Keratinocyte (primary cell): ENCODE results near the gene HSF5. TPM values are rescaled to one million over a fixed set of nuclear protein-coding genes. Genes with fewer than 3 reads are reported as not detected.

Source experiments
- DNase-seq: peaks from one replicate; pipeline ENCODE4 v3.0.0-alpha.2; 2011; ENCODE audit warnings: low read depth, missing footprints, low spot score
- FAIRE-seq: peaks from 2 replicates; lab custom pipeline; 2011; peaks lifted over from hg19 to GRCh38; lab: Jason Lieb, UNC
- H2AFZ ChIP-seq: 2 replicates; pipeline ENCODE4 v1.6.0; 2012; ENCODE audit warnings: low read length, control low read depth, inconsistent platforms; ENCODE audit not compliant: control insufficient read depth
- H3K27ac ChIP-seq: 2 replicates; pipeline ENCODE4 v1.5.1; 2011; ENCODE audit warnings: low read length; ENCODE audit not compliant: control insufficient read depth, insufficient read depth
- H3K27me3 ChIP-seq: 3 replicates; pipeline ENCODE4 v1.6.0; 2011; ENCODE audit warnings: low read length; ENCODE audit not compliant: control insufficient read depth, insufficient read depth; ENCODE audit errors: extremely low read depth
- H3K36me3 ChIP-seq, 2 experiments: 2 replicates in 1 of 2; 3 replicates in 1 of 2; pipeline ENCODE4 v1.5.1; 2011; ENCODE audit warnings: low read length in 2 of 2, mild to moderate bottlenecking in 1 of 2; ENCODE audit not compliant: control insufficient read depth in 2 of 2, insufficient read depth in 2 of 2; ENCODE audit errors: extremely low read depth in 1 of 2
- H3K4me1 ChIP-seq: 3 replicates; pipeline ENCODE4 v1.5.1; 2011; ENCODE audit warnings: low read length; ENCODE audit not compliant: control insufficient read depth, insufficient read depth; ENCODE audit errors: extremely low read depth
- H3K4me2 ChIP-seq: 3 replicates; pipeline ENCODE4 v1.6.0; 2011; ENCODE audit warnings: low read depth, low read length; ENCODE audit not compliant: control insufficient read depth, insufficient read depth; ENCODE audit errors: extremely low read depth
- H3K4me3 ChIP-seq, 3 experiments: fragments of 200-600 bp in 1 of 3; sonication (generic) in 1 of 3; 2 replicates in 2 of 3; 3 replicates in 1 of 3; pipeline ENCODE4 v1.5.1; 2011 to 2016; ENCODE audit warnings: low read length in 3 of 3, mild to moderate bottlenecking in 3 of 3, control low read depth in 2 of 3, inconsistent platforms in 1 of 3, low read depth in 1 of 3, mixed read lengths in 1 of 3, mixed run types in 1 of 3, moderate library complexity in 1 of 3; ENCODE audit not compliant: control insufficient read depth in 2 of 3, insufficient read depth in 2 of 3; ENCODE audit errors: extremely low read depth in 1 of 3
- H3K79me2 ChIP-seq: 2 replicates; pipeline ENCODE4 v1.6.0; 2012; ENCODE audit warnings: low read length; ENCODE audit not compliant: control insufficient read depth, insufficient read depth
- H3K9ac ChIP-seq: 3 replicates; pipeline ENCODE4 v1.6.0; 2011; ENCODE audit warnings: low read length; ENCODE audit not compliant: control insufficient read depth, insufficient read depth; ENCODE audit errors: extremely low read depth
- H3K9me1 ChIP-seq: 3 replicates; pipeline ENCODE4 v1.6.0; 2011; ENCODE audit warnings: low read length; ENCODE audit not compliant: control insufficient read depth, insufficient read depth; ENCODE audit errors: extremely low read depth
- H3K9me3 ChIP-seq: 2 replicates; pipeline ENCODE4 v1.5.1; 2012; ENCODE audit warnings: low read depth, low read length; ENCODE audit not compliant: control insufficient read depth
- H4K20me1 ChIP-seq: 3 replicates; pipeline ENCODE4 v1.6.0; 2011; ENCODE audit warnings: low read length; ENCODE audit not compliant: control insufficient read depth, insufficient read depth; ENCODE audit errors: extremely low read depth
- EZH2 ChIP-seq: IDR thresholded peaks from one replicate; pipeline ENCODE4 v1.6.1; 2012; ENCODE audit warnings: inconsistent platforms, mild to moderate bottlenecking, low read length, moderate library complexity
- dilution Hi-C: fragments of 300-500 bp; cut with MboI; formaldehyde crosslinking; loops from one replicate; pipeline ENCODE4 v1.7.0; 2020; ENCODE audit warnings: low sequenced_read_pairs; ENCODE audit not compliant: extremely low pct_ligation_motif_present
- polyA plus RNA-seq, 5 experiments: library from polyadenylated mRNA; depleted of rRNA in 3 of 5; stranded (reverse) in 3 of 5; stranded (forward) in 1 of 5; unstranded in 1 of 5; fragments of >200 nt; gene quantifications; 1 replicate in 1 of 5; 2 replicates in 3 of 5; 3 replicates in 1 of 5; pipeline versions ENCODE4 v1.2.1 to v1.2.3, GENCODE V29; 2011 to 2012; ENCODE audit warnings: missing spikeins in 2 of 5, low read depth in 1 of 5, low replicate concordance in 1 of 5
- TF ChIP-seq, protein P1 (sequence below), 3 experiments: IDR thresholded peaks in 1 of 3; conservative IDR thresholded peaks in 1 of 3; optimal IDR thresholded peaks in 1 of 3; 2 replicates in 2 of 3; 3 replicates in 1 of 3; pipeline versions ENCODE3 to v1.5.1; 2011; ENCODE audit warnings: low read length in 3 of 3, mild to moderate bottlenecking in 3 of 3, moderate library complexity in 2 of 3, control low read depth in 1 of 3, inconsistent platforms in 1 of 3; ENCODE audit not compliant: insufficient read depth in 2 of 3; ENCODE audit errors: extremely low read depth in 1 of 3

The HSF5 gene
- polyA plus RNA-seq, 1 donor (not counting 4 experiments of a cell fraction or from before 2014, with no cell fraction given): 0.01 TPM

DNA sequence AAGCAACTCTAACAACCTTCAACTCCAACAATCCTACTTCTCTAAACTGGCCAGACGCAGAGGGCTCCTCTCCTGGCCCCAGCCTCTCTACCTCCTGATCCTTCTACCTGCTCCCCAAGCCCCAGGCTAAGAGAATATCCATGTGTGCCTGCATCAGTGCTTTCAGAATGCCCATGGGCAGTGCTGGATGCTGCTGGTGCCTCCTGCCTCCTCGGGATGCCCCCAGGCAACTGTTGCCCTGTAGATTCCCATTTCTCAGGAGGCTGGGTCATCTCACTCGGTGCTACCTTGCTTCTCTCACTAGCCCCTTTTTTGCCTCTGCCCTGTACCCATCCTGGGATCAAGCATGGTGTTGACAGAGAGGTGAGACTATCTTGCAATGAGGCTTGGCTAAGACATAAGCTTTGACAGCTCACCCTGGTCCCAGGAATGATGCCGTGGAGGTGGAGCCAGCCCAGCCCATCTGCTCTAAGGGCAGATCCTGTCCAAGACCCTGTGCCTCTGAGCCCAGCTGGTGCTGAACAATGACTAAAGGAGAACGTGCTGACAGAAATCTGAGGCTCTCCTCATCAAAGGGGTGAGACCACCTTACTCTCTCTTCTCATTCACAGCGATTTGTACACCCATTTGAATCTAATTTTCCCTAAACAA, 116.8 kb downstream of the HSF5 start:
- H3K36me3 ChIP-seq: peaks cover 13 to 17% of the 10 kb centered on the region in 2 experiments
- H3K27me3 ChIP-seq: no peaks in the 10 kb centered on the region
- FAIRE-seq: no peak
- no peak overlapping the region for H3K4me3 ChIP-seq
- no peak overlapping the region for H3K27ac ChIP-seq
- H2AFZ ChIP-seq: no peak overlapping the region
- dilution Hi-C loops: no loop called here
- DNase-seq: no peak
- no peak overlapping the region for H3K4me2 ChIP-seq
- peaks cover 2% of the 10 kb centered on the region for H3K9me1 ChIP-seq
- H3K9ac ChIP-seq: no peak overlapping the region
- peaks cover 32% of the 10 kb centered on the region for H3K79me2 ChIP-seq
- no peak for TF ChIP-seq EZH2
- TF ChIP-seq, protein P1, sequence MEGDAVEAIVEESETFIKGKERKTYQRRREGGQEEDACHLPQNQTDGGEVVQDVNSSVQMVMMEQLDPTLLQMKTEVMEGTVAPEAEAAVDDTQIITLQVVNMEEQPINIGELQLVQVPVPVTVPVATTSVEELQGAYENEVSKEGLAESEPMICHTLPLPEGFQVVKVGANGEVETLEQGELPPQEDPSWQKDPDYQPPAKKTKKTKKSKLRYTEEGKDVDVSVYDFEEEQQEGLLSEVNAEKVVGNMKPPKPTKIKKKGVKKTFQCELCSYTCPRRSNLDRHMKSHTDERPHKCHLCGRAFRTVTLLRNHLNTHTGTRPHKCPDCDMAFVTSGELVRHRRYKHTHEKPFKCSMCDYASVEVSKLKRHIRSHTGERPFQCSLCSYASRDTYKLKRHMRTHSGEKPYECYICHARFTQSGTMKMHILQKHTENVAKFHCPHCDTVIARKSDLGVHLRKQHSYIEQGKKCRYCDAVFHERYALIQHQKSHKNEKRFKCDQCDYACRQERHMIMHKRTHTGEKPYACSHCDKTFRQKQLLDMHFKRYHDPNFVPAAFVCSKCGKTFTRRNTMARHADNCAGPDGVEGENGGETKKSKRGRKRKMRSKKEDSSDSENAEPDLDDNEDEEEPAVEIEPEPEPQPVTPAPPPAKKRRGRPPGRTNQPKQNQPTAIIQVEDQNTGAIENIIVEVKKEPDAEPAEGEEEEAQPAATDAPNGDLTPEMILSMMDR (optimal IDR thresholded peaks at IDR 0.05 in 1 of 3, IDR thresholded peaks at IDR 0.05 in 1 of 3, conservative IDR thresholded peaks at IDR 0.05 in 1 of 3; ENCODE audit: extremely low read depth in 1 of 3, insufficient read depth in 2 of 3, low read length in 3 of 3): no peak
- H4K20me1 ChIP-seq: peaks cover 2% of the 10 kb centered on the region
- no peaks in the 10 kb centered on the region for H3K9me3 ChIP-seq
- H3K4me1 ChIP-seq: peaks cover 2% of the 10 kb centered on the region

DNA sequence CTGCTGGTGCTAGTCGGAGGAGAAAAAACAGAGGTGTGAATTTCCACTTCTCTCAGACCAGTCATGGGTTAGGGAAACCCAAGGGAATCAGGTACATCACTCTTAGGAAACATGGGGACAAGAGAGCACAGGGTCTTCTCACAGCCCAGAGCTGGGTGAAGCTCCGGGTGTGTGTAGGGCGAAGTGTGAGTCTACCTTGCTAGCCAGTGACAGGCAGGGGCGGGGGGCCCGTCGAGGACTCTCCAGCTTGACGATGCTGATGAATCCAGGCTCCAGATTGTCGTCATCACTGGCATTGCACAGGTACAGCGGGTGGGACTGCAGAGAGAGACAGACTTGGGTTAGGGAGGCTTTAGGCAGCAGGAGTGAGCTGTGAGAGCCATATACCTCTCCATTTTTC, 117.5 kb downstream of the HSF5 start:
- TF ChIP-seq, protein P1 (optimal IDR thresholded peaks at IDR 0.05 in 1 of 3, IDR thresholded peaks at IDR 0.05 in 1 of 3, conservative IDR thresholded peaks at IDR 0.05 in 1 of 3; ENCODE audit: extremely low read depth in 1 of 3, insufficient read depth in 2 of 3, low read length in 3 of 3): no peak
- TF ChIP-seq EZH2: no peak
- FAIRE-seq (no peak), DNase-seq (no peak)
- peaks cover 27% of the 10 kb centered on the region for H3K79me2 ChIP-seq
- H3K9me1 ChIP-seq: peaks cover under 1% of the 10 kb centered on the region
- H3K4me1 ChIP-seq: peaks cover 9% of the 10 kb centered on the region
- H4K20me1 ChIP-seq: peaks cover 2% of the 10 kb centered on the region
- no peak overlapping the region for H3K4me3 ChIP-seq
- H3K9ac ChIP-seq: no peak overlapping the region
- no peaks in the 10 kb centered on the region for H3K27me3 ChIP-seq
- no peaks in the 10 kb centered on the region for H3K9me3 ChIP-seq
- H3K4me2 ChIP-seq: no peak overlapping the region
- H3K27ac ChIP-seq: no peak overlapping the region
- H2AFZ ChIP-seq: no peak overlapping the region
- H3K36me3 ChIP-seq: peaks cover 17 to 18% of the 10 kb centered on the region in 2 experiments
- dilution Hi-C loops: no loop called here
